Measurements from ENCODE around the gene PTPN6.

PTPN6 gene

GRCh38 chr12:6956021-6956727 lies 5.0 kb downstream of the PTPN6 start:
- DNase-seq (ENCODE audit: low read depth in 2 of 2), result no peak

DNA sequence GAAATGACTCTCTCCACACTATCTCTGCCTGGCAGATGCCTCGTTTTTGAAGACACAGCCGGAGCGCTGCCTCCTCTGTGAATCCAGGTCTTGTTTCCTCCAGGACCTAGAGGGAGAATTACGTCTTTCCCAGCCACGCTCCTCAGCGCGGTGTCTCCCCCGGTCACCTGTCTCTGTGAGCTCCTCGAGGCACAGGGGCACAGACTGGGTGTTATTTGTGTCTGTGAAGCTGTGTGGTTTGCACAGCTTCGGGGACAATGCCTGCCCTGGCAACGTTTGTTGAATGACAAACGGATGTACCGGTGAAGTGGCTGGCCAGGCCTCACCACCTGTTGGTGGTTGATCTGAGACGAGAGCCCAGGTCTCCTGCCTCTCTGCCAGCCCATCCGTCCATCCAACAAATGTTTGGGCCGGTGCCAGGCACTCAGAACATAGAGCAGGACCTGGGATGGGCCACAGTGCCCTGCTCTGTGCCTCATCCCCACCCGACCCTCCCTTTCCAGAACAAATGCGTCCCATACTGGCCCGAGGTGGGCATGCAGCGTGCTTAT lies 6.1 kb downstream of the PTPN6 start:
- DNase-seq (ENCODE audit: low read depth in 2 of 2), result no peak

GRCh38 chr12:6957741-6958608 lies 6.8 kb downstream of the PTPN6 start:
- no peak for DNase-seq (ENCODE audit: low read depth in 2 of 2)

- no peak for DNase-seq (ENCODE audit: low read depth in 2 of 2)
Observed at GRCh38 chr12:6958609-6959057, 7.5 kb downstream of the PTPN6 start.

DNA sequence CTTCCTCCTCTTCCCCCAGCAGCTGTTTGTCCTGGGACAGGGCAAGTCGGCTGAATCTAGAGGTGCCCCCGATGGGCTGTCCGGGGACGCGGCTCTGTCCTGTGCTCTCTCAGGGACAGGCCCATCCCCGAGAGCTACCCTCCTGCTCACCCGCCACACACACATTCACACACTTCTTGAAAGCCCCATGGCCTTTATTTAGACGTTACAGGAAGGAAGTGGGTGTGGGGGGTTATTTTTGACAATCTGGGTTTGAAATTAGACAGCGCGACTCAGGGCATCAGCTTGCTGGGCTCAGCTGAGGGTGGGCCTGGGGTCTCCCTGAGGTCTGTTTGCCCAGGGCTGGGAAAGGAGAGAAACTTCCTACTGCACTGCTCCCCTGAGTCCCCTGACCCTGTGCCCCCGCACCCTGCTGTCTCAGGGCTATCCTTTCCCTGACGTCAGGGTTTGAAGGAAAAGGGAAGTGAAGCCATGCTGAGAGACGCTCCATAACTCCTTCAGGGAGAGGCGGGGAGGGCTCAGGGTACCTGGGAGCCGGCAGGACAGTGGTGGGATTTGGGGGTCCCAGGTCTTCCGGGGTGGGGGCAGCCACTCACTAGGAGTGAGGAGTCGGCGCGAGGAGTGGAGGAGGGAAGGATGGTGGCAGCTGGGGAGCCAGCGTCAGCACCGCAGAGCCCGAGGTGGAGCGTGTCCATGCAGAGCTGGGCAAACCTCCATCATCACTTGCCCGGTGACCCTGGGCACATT lies 8.1 kb downstream of the PTPN6 start:
- no peak for DNase-seq (ENCODE audit: low read depth in 2 of 2)

GRCh38 chr12:6959805-6960592 lies 8.8 kb downstream of the PTPN6 start:
- no peak for DNase-seq (ENCODE audit: low read depth in 2 of 2)

DNA sequence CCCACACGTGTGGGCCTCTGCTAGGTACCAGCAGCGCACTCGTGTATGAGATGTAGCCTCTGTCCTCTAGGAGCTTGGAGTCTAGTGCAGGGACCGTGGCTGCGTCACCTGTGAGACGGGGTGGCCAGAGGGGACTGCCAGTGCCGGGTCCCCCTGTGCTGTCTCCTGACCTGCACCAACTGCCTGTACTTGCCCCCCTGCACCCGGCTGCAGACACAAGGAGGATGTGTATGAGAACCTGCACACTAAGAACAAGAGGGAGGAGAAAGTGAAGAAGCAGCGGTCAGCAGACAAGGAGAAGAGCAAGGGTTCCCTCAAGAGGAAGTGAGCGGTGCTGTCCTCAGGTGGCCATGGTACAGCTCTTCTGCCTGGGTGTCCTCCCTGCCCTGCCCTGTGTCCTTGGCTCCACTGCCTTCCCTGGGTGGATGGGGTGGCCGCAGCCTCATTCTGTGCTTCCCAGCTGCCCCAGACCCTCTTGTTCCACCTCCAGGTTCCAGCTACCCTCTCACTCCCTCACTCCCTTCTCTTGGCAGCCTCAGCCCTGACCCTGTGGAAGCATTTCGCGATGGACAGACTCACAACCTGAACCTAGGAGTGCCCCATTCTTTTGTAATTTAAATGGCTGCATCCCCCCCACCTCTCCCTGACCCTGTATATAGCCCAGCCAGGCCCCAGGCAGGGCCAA lies 9.6 kb downstream of the PTPN6 start:
- DNase-seq (ENCODE audit: low read depth in 2 of 2), result no peak

DNA sequence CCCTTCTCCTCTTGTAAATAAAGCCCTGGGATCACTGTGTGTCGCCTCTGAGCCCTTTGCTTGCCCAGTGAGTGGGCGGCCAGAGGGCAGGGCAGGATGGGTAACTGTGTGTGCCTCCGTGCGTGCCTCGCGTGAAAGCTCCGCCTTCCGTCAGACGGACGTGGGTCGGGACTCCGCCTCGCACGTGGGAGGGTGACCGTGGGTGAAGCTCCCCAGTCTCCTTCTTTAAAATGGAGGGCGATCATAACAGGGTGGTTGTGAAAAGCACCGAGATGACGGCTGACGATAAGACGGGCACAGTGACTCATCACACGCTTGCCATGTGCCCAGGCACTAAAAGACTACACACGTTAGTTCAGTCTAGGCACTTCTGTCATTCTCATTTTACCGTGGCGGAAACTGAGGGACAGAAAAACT lies 10.1 kb downstream of the PTPN6 start:
- DNase-seq (ENCODE audit: low read depth in 2 of 2), result no peak

DNA sequence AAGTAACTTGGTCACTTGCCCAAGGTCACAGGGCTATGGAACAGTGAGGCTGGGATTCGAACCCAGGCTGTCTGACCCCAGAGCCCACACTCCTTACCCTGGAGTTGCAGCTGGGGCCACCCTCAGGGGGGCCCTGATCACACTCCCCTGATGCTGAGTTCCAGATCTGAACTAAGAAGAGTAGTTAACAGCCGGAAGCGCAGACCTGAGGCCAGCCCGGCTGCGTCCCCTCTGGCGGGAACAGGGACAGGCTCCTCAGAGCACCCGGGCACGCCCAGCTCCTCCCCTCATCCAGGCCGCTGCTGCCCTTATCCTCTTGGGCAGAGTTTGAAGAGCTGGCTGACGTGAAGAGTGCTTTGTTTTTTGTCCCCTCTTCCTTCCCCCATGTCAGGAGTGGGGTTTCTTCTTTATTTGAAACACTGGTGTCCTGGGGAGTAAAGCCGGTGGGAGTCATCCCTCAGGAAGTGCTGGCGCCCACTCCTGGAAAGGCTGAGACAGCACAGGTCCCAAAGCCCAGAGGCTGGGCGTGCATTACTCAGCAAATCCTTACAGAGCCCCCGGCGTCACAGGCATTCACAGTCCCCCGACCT lies 10.6 kb downstream of the PTPN6 start:
- peak; percentile 59 to 65 for DNase-seq (ENCODE audit: low read depth in 2 of 2)

GRCh38 chr12:6962285-6963015 lies 11.3 kb downstream of the PTPN6 start:
- DNase-seq (ENCODE audit: low read depth in 2 of 2), result no peak

DNA sequence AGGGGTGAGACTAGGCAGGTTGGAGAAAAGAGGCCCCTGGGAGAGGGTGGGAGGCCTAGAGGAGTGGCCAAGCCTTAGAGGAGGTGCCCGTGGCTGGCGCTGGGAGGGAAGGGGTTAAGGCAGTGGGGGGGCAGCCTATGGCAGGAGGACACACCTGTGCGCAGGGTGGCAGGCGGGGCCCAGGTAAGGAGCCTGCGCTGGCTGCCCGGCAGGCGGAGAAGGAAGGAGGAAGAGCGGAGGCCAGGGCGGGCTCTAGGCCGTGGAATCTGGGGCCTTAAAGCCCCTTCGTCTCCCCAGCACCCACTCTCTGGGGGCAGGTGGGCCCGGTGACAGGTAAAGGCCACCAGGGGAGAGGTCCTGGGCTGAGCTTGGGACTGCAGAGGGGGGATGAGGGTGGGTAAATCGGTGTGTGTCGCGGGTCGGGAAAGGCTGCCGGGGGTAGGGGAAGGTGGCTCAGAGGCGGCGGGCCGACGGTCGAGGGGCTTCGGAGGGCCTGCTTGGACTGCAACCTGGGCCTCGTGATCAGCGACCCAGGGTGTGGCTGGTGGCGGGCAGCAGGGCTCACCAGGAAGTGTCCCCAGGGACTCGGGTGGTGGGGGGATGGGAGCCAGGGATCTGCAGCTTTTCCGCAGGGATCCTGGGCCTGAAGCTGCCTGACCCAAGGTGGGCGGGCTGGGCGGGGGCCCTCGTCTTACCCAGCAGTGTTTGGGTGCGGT lies 12.0 kb downstream of the PTPN6 start:
- no peak for DNase-seq (ENCODE audit: low read depth in 2 of 2)

DNA sequence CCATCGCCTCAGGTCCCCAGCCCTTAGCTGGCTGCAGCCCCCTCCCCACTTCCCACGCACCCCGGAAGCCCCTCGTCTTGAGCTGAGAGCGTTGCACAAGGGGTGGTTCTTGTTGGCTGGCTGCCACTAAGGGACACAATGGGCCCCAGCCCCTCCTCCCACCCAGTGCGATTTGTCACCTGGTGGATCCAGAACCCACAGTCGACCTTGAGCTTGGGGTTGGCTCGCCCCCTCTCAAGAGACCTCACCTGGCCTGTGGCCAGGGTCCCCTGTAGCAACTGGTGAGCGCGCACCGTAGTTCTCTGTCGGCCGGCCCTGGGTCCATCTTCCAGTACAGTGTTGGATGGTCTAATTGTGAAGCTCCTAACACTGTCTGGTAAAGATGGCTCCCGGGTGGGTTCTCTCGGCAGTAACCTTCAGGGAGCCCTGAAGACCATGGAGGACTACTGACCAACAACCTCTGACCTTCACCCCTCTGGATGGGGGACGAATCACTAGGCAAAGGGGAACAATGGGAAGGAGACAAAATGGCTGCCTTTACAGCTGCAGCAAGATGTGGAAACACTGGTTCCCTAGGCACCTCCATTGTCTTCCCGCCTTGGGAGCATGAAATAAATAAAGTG lies 12.7 kb downstream of the PTPN6 start:
- no peak for DNase-seq (ENCODE audit: low read depth in 2 of 2)

DNA sequence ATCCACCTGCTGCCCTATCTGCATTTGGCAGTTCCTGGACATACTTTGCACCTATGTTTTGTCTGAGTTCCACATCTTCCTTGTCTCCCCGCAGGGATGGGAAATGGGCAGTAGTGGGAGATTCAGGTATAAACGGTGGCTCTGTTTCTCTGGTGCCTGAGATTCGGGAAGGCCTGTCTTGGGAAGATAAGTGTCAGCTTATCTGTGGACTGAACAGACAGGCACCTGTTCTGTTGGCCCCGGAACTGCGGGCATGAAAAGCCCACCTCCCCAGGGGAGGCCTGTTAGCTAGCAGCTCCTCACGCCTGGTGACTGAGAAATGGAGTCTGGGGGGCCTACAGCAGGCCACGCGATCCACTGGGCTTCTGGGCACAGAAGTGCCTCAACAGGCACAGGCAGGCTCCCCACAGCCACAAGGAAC lies 13.5 kb downstream of the PTPN6 start:
- no peak for DNase-seq (ENCODE audit: low read depth in 2 of 2)

DNA sequence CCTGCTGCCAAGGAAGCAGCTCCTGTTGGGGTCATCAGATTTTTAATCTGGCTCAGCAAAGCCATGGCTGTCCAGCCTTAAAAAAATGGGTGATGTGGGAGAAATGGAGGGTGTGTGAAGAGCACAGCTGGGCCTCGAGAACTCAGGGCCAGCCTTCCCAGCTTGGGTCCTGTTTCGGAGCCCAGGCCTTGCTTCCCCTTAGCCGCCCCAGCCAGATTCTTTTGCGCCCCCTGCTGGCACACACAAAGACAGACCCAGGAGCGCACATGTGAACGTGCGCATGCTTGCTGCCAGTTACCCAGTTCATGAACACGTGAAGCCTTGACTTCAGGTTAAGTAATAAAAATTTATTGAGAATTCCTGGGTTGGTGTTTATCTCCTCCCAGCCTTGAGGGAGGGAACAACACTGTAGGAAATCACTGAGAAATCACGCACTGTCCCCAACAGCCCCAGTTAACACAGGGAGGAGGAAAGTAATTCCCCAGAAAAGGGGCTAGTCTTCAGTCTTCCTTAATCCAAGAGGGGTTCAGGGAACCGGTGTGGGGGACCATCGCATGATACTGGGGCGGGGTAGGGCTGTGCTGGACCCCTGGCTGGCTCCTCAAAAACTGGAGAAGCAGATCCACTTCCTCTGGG lies 14.0 kb downstream of the PTPN6 start:
- peak; percentile 53 to 62 for DNase-seq (ENCODE audit: low read depth in 2 of 2)

DNA sequence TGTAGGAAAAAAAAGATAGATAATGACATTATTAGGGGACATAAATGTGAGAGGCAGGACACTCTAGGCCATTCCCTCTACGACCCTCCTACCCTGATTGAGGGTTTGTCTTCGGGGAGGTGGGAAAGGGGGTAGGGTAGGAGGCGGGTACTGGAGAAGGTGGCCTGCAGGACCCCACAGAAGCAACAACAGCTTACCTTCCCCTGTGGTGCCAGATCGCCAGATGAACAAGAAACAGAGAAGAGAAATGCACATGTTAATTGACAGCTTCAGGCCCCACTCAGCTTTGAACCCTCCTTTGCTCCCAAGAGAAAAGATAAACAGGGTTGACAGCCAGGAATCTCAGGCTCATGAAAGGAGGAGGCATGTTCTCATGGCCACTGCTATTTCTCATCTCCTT lies 14.6 kb downstream of the PTPN6 start:
- DNase-seq (ENCODE audit: low read depth in 2 of 2), result no peak

DNA sequence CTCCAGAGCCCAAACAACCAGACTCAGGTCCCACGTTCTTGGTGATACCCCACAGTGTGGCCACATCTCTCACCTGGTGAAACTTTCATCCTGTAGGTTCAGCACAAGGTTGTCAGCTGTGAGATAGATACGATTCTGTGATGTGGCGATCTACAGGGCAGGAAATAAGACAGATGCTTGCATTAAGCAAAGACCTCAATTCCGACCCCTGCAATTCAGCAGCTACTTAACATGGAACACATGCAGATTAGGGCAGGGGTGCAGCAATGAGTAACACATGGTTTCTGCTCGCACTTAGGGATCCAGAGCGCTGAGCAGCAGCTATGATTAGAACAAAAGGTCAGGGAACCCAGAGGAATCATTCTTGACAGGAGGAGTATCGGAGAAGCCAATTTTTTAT lies 15.2 kb downstream of the PTPN6 start:
- no peak for DNase-seq (ENCODE audit: low read depth in 2 of 2)

GRCh38 chr12:6967651-6968100 lies 16.5 kb downstream of the PTPN6 start:
- no peak for DNase-seq (ENCODE audit: low read depth in 2 of 2)

DNA sequence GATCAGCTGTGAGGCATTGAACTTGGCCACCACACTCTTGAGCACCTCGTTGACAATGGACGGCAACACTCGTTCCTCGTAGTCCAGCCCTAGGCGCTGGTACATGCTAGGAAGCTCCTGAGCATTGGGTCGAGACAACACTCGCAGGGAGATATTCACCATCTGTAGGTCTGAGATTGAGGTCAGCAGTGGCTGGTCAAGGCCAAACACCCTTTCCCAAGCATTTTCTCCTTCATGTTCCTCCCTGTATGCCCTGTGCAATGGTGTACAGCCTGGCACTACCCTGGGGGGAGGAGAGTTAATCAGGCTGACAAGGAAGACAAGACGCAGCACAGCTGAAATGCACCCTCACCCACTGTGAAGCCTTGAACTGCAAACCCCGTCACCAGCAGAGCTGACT lies 17.3 kb downstream of the PTPN6 start:
- no peak for DNase-seq (ENCODE audit: low read depth in 2 of 2)
